BE2C (cell line): ENCODE results near the gene MDM2.

Experiments used
- DNase-seq: peaks from one replicate; pipeline ENCODE4 v3.0.0-alpha.2; 2020
- H3K27me3 ChIP-seq: fragments of 250-450 bp; sonication (Bioruptor Pico); 2 replicates; pipeline ENCODE4 v1.5.1; 2020; ENCODE audit warnings: mild to moderate bottlenecking
- H3K36me3 ChIP-seq: fragments of 250-450 bp; sonication (Bioruptor Pico); 2 replicates; pipeline ENCODE4 v1.5.1; 2020; ENCODE audit warnings: mild to moderate bottlenecking
- H3K4me1 ChIP-seq: fragments of 250-450 bp; sonication (Bioruptor Pico); 2 replicates; pipeline ENCODE4 v1.5.1; 2020
- H3K4me3 ChIP-seq: 2 replicates; pipeline ENCODE4 v1.5.1; 2011; ENCODE audit warnings: low read depth, low read length
- H3K9me3 ChIP-seq: fragments of 250-450 bp; sonication (Bioruptor Pico); 2 replicates; pipeline ENCODE4 v1.5.1; 2020
- CTCF ChIP-seq: IDR thresholded peaks from 2 replicates; pipeline ENCODE4 v1.5.1; 2012; ENCODE audit warnings: mild to moderate bottlenecking, low read depth, low read length

Gene MDM2

GRCh38 chr12:68828672-68829068 is 20.7 kb downstream of the MDM2 start:
- no peaks in the 10 kb centered on the region for H3K4me1 ChIP-seq
- H3K36me3 ChIP-seq: peaks cover 41% of the 10 kb centered on the region
- TF ChIP-seq CTCF: no peak
- no peaks in the 10 kb centered on the region for H3K9me3 ChIP-seq
- H3K4me3 ChIP-seq: no peak overlapping the region
- H3K27me3 ChIP-seq: no peaks in the 10 kb centered on the region
- no peak for DNase-seq

GRCh38 chr12:68831272-68831671 is 23.3 kb downstream of the MDM2 start:
- H3K4me3 ChIP-seq: no peak overlapping the region
- peaks cover 5% of the 10 kb centered on the region; the same call in 1 of the 2 replicates for H3K4me1 ChIP-seq
- H3K27me3 ChIP-seq: no peaks in the 10 kb centered on the region
- DNase-seq: peak; percentile 42
- H3K9me3 ChIP-seq: no peaks in the 10 kb centered on the region
- H3K36me3 ChIP-seq: peaks cover 26% of the 10 kb centered on the region
- TF ChIP-seq CTCF: no peak

GRCh38 chr12:68831751-68832503 is 23.9 kb downstream of the MDM2 start:
- no peaks in the 10 kb centered on the region for H3K27me3 ChIP-seq
- H3K36me3 ChIP-seq: peaks cover 27% of the 10 kb centered on the region

GRCh38 chr12:68832504-68832867 is 24.5 kb downstream of the MDM2 start:
- H3K9me3 ChIP-seq: no peaks in the 10 kb centered on the region
- no peaks in the 10 kb centered on the region for H3K27me3 ChIP-seq
- peaks cover 32% of the 10 kb centered on the region for H3K36me3 ChIP-seq
- DNase-seq: no peak
- TF ChIP-seq CTCF: no peak
- H3K4me3 ChIP-seq: no peak overlapping the region
- H3K4me1 ChIP-seq: peaks cover 5% of the 10 kb centered on the region; the same call in 1 of the 2 replicates

More at GRCh38 chr12:68831751-68832503, 23.9 kb downstream of the MDM2 start:
- no peak for TF ChIP-seq CTCF
- Histone ChIP-seq H3K4me1 (peaks cover 5% of the 10 kb centered on the region; the same call in 1 of the 2 replicates), H3K4me3 (no peak overlapping the region), H3K9me3 (no peaks in the 10 kb centered on the region)
- DNase-seq: no peak

GRCh38 chr12:68833508-68833907 is 25.5 kb downstream of the MDM2 start:
- DNase-seq: no peak
- H3K9me3 ChIP-seq: no peaks in the 10 kb centered on the region
- H3K27me3 ChIP-seq: no peaks in the 10 kb centered on the region
- peaks cover 42% of the 10 kb centered on the region for H3K36me3 ChIP-seq
- no peak for TF ChIP-seq CTCF
- no peak overlapping the region for H3K4me3 ChIP-seq
- H3K4me1 ChIP-seq: peaks cover 5% of the 10 kb centered on the region; the same call in 1 of the 2 replicates

- no peak for TF ChIP-seq CTCF
- H3K27me3 ChIP-seq: no peaks in the 10 kb centered on the region
- peak overlapping the region; percentile 25; the same call in 1 of the 2 replicates for H3K4me3 ChIP-seq
- H3K36me3 ChIP-seq: peaks cover 51% of the 10 kb centered on the region
- no peaks in the 10 kb centered on the region for H3K9me3 ChIP-seq
- H3K4me1 ChIP-seq: peaks cover 5% of the 10 kb centered on the region; the same call in 1 of the 2 replicates
- peak; percentile 59 for DNase-seq
Measured at GRCh38 chr12:68835333-68835908, 27.4 kb downstream of the MDM2 start.
